ENCODE results near the gene NR2C2AP.
"Not testable (repeated sequence)": the region's sequence is repeated elsewhere in the genome, so short reads cannot be mapped to it uniquely, and the experiment has no call there.

Gene NR2C2AP

GRCh38 chr19:19181488-19181998, 21.7 kb downstream of the NR2C2AP start:
- no peaks in the 10 kb centered on the region for H3K27me3 Mint-ChIP-seq (ENCODE audit: low read depth)
- peaks cover 2% of the 10 kb centered on the region for H3K4me1 Mint-ChIP-seq (ENCODE audit: low read depth)
- no peak overlapping the region for H3K27ac Mint-ChIP-seq
- H3K4me3 Mint-ChIP-seq = no peak overlapping the region
- H3K36me3 Mint-ChIP-seq (ENCODE audit: low read depth) = peaks cover 24% of the 10 kb centered on the region
- no peaks in the 10 kb centered on the region for H3K9me3 Mint-ChIP-seq

DNA sequence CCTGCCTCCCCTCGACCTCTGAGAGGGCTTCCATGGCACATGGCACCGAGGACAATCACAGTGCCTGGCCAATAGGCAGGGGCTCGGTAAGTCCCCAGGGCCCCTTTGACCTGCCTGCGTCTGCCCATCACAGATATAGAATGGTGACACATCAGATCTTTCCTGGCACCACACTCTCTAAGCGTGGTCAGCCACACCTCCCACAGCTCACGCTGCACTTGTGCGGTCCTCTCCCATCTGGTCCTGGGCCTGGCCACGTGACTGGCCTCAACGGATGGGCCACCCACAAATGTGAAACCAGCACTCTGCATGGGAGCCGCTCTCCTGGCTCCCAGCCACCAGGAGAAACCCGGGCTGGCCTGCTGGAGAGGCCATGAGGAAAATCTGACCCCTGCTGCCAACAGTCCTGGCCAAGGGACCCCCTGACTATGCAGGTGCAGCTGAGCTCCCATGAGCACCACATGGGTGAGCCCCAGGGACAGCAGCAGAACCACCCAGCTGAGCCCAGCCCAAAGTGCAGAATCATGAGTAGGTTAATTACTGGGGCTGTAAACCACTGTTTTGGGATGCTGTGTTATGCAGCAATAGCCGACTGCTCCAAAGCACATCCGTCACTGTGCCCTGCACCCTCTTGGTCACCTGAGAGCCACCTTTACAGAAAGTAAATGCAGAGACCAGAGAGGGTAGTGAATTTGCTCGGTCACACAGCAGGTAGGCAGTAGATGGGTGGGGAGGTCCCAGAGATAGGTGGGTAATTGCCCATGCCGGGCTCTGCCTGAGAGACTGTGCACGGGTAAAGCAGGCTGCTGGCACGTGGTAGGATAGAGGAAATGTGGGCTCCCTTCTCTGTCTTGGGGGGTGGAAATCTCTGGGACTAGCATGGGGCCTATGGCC, 23.4 kb downstream of the NR2C2AP start:
- no peaks in the 10 kb centered on the region for H3K27me3 Mint-ChIP-seq (ENCODE audit: low read depth)

DNA sequence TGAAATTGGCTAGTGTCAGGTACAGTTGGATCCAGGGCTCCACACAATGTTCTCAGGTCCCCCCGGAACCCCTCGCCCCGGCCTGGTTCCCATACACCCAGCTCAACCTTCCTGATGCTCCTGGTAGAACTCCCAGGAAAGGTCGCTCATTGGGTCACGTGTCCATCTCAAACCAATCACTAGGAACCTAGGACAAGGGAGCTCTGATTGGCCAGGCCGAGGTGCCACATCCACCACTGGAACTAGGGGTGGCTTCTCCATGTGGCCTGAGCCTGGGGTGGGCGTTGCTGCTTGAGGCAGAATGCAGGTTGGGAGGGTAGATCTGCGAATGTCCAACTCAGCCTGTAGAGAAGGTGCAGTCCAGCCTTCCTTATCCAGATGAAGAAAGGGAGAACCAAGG, 26.3 kb downstream of the NR2C2AP start:
- peaks cover 11% of the 10 kb centered on the region for H3K36me3 Mint-ChIP-seq (ENCODE audit: low read depth)
- H3K9me3 Mint-ChIP-seq = no peaks in the 10 kb centered on the region
- no peaks in the 10 kb centered on the region for H3K27me3 Mint-ChIP-seq (ENCODE audit: low read depth)
- H3K4me3 Mint-ChIP-seq = no peak overlapping the region
- H3K4me1 Mint-ChIP-seq (ENCODE audit: low read depth) = no peaks in the 10 kb centered on the region
- H3K27ac Mint-ChIP-seq = no peak overlapping the region

More for the DNA sequence above, 23.4 kb downstream of the NR2C2AP start:
- Mint-ChIP-seq H3K4me1 (ENCODE audit: low read depth) (no peaks in the 10 kb centered on the region), H3K9me3 (no peaks in the 10 kb centered on the region), H3K36me3 (ENCODE audit: low read depth) (peaks cover 17% of the 10 kb centered on the region), H3K4me3 (no peak overlapping the region), H3K27ac (no peak overlapping the region)

DNA sequence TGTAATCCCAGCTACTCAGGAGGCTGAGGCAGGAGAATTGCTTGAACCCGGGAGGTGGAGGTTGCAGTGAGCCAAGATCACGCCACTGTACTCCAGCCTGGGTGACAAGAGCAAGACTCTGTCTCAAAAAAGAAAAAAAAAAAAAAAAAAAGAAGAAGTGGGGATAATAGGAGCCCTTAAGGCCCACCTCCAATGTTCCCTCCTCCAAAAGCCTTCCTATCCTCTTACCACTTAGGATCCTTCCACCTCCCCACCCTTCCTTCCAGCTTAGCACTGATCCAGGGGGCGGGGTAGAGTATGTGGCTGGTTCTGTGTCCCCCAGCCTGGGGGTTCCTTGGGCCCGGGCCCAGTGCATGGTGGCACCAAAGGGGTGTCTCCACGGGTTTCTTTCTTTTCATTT, 30.0 kb downstream of the NR2C2AP start:
- peaks cover 12% of the 10 kb centered on the region for H3K4me1 Mint-ChIP-seq (ENCODE audit: low read depth)
- not testable (repeated sequence) for H3K27me3 Mint-ChIP-seq (ENCODE audit: low read depth); H3K36me3 Mint-ChIP-seq (ENCODE audit: low read depth); H3K4me3 Mint-ChIP-seq; H3K9me3 Mint-ChIP-seq; H3K27ac Mint-ChIP-seq

DNA sequence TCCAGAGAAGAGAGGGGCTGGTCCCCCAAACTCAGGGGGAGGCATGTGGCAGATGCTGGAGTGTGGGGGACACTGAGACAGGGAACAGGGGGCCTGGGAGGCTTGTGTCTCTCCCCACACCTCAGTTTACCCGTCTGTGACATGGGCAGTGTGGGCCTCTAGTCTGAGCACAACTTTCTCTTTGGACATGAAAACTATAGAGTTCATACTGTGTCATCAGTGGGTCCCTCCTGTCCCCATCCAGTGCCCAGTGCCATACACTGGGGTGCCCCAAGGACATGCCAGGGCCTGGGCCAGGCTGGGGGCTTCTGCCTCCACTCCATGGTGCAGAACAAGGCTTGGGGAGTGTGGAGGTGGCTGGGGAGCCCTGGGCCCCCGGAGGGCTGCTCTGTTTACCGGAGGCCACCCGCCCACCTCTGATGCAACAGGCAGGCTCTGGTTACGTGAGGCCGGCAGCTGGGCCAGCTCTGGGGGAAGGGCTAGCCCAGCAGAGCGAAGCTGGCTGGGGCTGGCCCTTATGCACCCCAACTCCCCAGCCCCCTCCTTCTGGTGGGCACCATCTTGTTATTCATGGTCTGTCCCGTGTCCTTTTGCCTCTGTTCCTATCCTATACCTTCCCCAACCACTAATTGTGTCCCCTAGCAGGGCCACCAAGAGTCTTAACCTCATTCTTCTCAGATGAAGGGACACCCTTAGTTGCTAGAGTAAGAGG, 31.2 kb downstream of the NR2C2AP start:
- Mint-ChIP-seq H3K27me3 (ENCODE audit: low read depth) (no peaks in the 10 kb centered on the region), H3K36me3 (ENCODE audit: low read depth) (peaks cover 4% of the 10 kb centered on the region)

GRCh38 chr19:19170873-19171672, 32.1 kb downstream of the NR2C2AP start:
- H3K9me3 Mint-ChIP-seq = no peaks in the 10 kb centered on the region
- no peak overlapping the region for H3K27ac Mint-ChIP-seq
- H3K36me3 Mint-ChIP-seq (ENCODE audit: low read depth) = peaks cover 4% of the 10 kb centered on the region
- H3K4me1 Mint-ChIP-seq (ENCODE audit: low read depth) = peaks cover 12% of the 10 kb centered on the region
- no peaks in the 10 kb centered on the region for H3K27me3 Mint-ChIP-seq (ENCODE audit: low read depth)
- H3K4me3 Mint-ChIP-seq = no peak overlapping the region

More for the DNA sequence above, 31.2 kb downstream of the NR2C2AP start:
- peaks cover 12% of the 10 kb centered on the region for H3K4me1 Mint-ChIP-seq (ENCODE audit: low read depth)
- H3K9me3 Mint-ChIP-seq = no peaks in the 10 kb centered on the region
- peak overlapping the region; percentile 45 for H3K27ac Mint-ChIP-seq
- H3K4me3 Mint-ChIP-seq = no peak overlapping the region

- Mint-ChIP-seq H3K4me3 (peak within 1 kb of the TSS; percentile 40), H3K27me3 (ENCODE audit: low read depth) (no peaks in the 10 kb centered on the region), H3K9me3 (no peaks in the 10 kb centered on the region), H3K27ac (no peak within 1 kb of the TSS), H3K36me3 (ENCODE audit: low read depth) (peaks cover 4% of the 10 kb centered on the region), H3K4me1 (ENCODE audit: low read depth) (peaks cover 12% of the 10 kb centered on the region)
These were observed 33.0 kb downstream of the NR2C2AP start, which contains the start of gene MEF2B for GRCh38 chr19:19170053-19170872. TSS of gene MEF2B (minus strand) at chr19:19170263. CDS start at chr19:19150735, 19,528 bp downstream.

GRCh38 chr19:19169236-19170052, 33.8 kb downstream of the NR2C2AP start:
- no peak overlapping the region for H3K27ac Mint-ChIP-seq
- H3K36me3 Mint-ChIP-seq (ENCODE audit: low read depth) = peaks cover 4% of the 10 kb centered on the region
- peak overlapping the region; percentile 40 for H3K4me3 Mint-ChIP-seq
- peaks cover 12% of the 10 kb centered on the region for H3K4me1 Mint-ChIP-seq (ENCODE audit: low read depth)
- no peaks in the 10 kb centered on the region for H3K27me3 Mint-ChIP-seq (ENCODE audit: low read depth)
- H3K9me3 Mint-ChIP-seq = no peaks in the 10 kb centered on the region

GRCh38 chr19:19167612-19168011, 35.6 kb downstream of the NR2C2AP start:
- H3K27ac Mint-ChIP-seq = no peak overlapping the region
- H3K4me3 Mint-ChIP-seq = no peak overlapping the region
- H3K27me3 Mint-ChIP-seq (ENCODE audit: low read depth) = no peaks in the 10 kb centered on the region

DNA sequence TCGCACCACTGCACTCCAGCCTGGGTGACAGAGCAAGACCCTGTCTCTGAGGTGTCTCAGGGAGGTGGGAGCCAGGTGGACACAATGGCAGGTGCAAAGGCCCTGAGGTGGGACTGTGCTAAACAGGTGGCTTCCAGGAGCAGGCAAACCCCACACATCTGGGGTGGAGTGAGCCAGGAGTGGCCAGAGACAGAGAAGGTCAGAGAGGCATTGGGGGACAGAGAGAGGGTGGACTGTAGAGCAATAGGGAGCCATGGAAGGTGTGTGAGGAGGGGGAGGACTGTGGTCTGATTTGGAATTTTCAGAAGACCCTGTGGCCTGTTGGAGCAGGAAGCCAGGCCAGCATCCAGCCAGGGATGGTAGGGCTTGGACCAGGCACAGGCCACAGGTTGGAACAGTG, 37.8 kb downstream of the NR2C2AP start:
- H3K4me1 Mint-ChIP-seq (ENCODE audit: low read depth) = peaks cover 9% of the 10 kb centered on the region
- H3K27me3 Mint-ChIP-seq (ENCODE audit: low read depth) = no peaks in the 10 kb centered on the region
- peaks cover 4% of the 10 kb centered on the region for H3K36me3 Mint-ChIP-seq (ENCODE audit: low read depth)
- H3K9me3 Mint-ChIP-seq = no peaks in the 10 kb centered on the region
- peak overlapping the region; percentile 59 for H3K27ac Mint-ChIP-seq
- no peak overlapping the region for H3K4me3 Mint-ChIP-seq

More at GRCh38 chr19:19167612-19168011, 35.6 kb downstream of the NR2C2AP start:
- Mint-ChIP-seq H3K9me3 (no peaks in the 10 kb centered on the region), H3K4me1 (ENCODE audit: low read depth) (peaks cover 12% of the 10 kb centered on the region), H3K36me3 (ENCODE audit: low read depth) (peaks cover 4% of the 10 kb centered on the region)

GRCh38 chr19:19162495-19162894, 40.7 kb downstream of the NR2C2AP start:
- no peaks in the 10 kb centered on the region for H3K36me3 Mint-ChIP-seq (ENCODE audit: low read depth)
- no peak overlapping the region for H3K27ac Mint-ChIP-seq
- no peak overlapping the region for H3K4me3 Mint-ChIP-seq
- no peaks in the 10 kb centered on the region for H3K9me3 Mint-ChIP-seq
- peaks cover 2% of the 10 kb centered on the region for H3K4me1 Mint-ChIP-seq (ENCODE audit: low read depth)
- no peaks in the 10 kb centered on the region for H3K27me3 Mint-ChIP-seq (ENCODE audit: low read depth)

DNA sequence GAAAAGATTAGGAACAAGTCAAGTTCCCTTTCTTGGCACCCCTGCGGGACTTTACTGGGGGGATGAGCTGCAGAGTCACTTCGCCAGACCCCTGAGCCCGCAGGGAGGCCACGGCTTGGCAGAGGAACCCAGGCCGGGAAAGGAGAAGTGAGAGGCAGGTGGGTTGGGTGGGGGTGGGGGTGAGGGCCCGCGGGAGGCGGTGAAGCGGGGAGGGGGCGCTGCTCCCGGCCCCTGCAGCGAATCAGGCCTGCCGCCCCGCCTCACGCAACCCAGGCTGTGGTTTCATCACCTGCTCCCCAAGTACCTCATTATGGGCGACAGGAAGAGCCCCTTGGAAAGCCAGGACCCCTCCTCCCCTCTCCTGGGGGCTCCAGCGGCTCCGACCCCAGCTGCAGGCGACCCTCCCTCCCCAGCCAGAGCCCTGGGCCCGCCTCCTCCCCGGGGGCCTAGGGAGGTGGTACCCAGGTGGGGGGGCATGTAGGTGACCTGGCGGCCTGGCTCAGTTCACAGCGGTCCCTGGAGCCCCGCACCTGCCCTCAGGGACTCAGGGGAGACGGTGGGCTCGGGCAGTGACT, 42.7 kb downstream of the NR2C2AP start:
- Mint-ChIP-seq H3K9me3 (no peaks in the 10 kb centered on the region), H3K4me1 (ENCODE audit: low read depth) (peaks cover 2% of the 10 kb centered on the region), H3K4me3 (no peak overlapping the region), H3K27ac (no peak overlapping the region), H3K27me3 (ENCODE audit: low read depth) (no peaks in the 10 kb centered on the region), H3K36me3 (ENCODE audit: low read depth) (peaks cover 7% of the 10 kb centered on the region)

- Mint-ChIP-seq H3K9me3 (no peaks in the 10 kb centered on the region), H3K36me3 (ENCODE audit: low read depth) (peaks cover 8% of the 10 kb centered on the region), H3K27me3 (ENCODE audit: low read depth) (no peaks in the 10 kb centered on the region), H3K4me1 (ENCODE audit: low read depth) (peaks cover 2% of the 10 kb centered on the region), H3K4me3 (no peak overlapping the region), H3K27ac (no peak overlapping the region)
These were observed 43.7 kb downstream of the NR2C2AP start for GRCh38 chr19:19159534-19159933.

Measured in T-helper 1 cell treated with Interleukin-12 subunit alpha and Interleukin-12 subunit beta and Interleukin-4 antibody, amounts not matched to agents 30 μg/mL and 1 μg/mL, for 36 hours (primary cell).